ENCODE results near the gene CDKL2. TPM values are rescaled to one million over a fixed set of nuclear protein-coding genes. Genes with fewer than 3 reads are reported as not detected.
"Not testable (repeated sequence)": the region's sequence is repeated elsewhere in the genome, so short reads cannot be mapped to it uniquely, and the experiment has no call there.

Gene CDKL2
- total and polyA plus RNA-seq, 2 of the 4 experiments (the other 2 are of a cell fraction) = 0.09 to 0.18 TPM

- H2BK20ac ChIP-seq (ENCODE audit: low read depth, low read length); H2AFZ ChIP-seq (replicated peaks; ENCODE audit: low read length, poor library complexity); H3K4me1 ChIP-seq (ENCODE audit: control insufficient read depth, insufficient read depth, low read length); H3K4ac ChIP-seq (ENCODE audit: low read depth, low read length); CTCF ChIA-PET; H4K91ac ChIP-seq (ENCODE audit: insufficient read depth, low read depth, low read length); intact Hi-C loops (cut with micrococcal nuclease); H4K8ac ChIP-seq (ENCODE audit: low read depth in 2 of 2, low read length in 2 of 2); BruUV-seq (replicated peaks); H2BK120ac ChIP-seq (ENCODE audit: low read depth, low read length); H3K9ac ChIP-seq (ENCODE audit: low read depth, low read length); H3K9me1 ChIP-seq (ENCODE audit: insufficient read depth, low read length); H3K4me2 ChIP-seq (ENCODE audit: low read depth, low read length); H4K5ac ChIP-seq (ENCODE audit: low read depth, low read length); H3K36me3 ChIP-seq (ENCODE audit: control insufficient read depth, insufficient read depth, low read length); H3K27me3 ChIP-seq (ENCODE audit: control insufficient read depth, insufficient read depth, low read length); H3K27ac ChIP-seq (ENCODE audit: insufficient read depth, low read length); H2AK5ac ChIP-seq (ENCODE audit: low read depth, low read length); H3K79me1 ChIP-seq (ENCODE audit: low read depth in 1 of 2, low read length in 2 of 2); dilution Hi-C loops (cut with HindIII; ENCODE audit: low sequenced_read_pairs, unreplicated experiment); H2BK15ac ChIP-seq (ENCODE audit: low read depth, low read length); H2AK9ac ChIP-seq (replicated peaks; ENCODE audit: low read depth, low read length, poor library complexity); DNase-seq; H2BK5ac ChIP-seq (ENCODE audit: low read depth, low read length, poor library complexity, severe bottlenecking); H3K14ac ChIP-seq (replicated peaks; ENCODE audit: low read depth, low read length); H3K23ac ChIP-seq (ENCODE audit: low read depth, low read length); in situ Hi-C loops (cut with MboI; ENCODE audit: low sequenced_read_pairs); H3K4me3 ChIP-seq (ENCODE audit: insufficient read depth, low read depth, low read length); POLR2A ChIA-PET (ENCODE audit: unreplicated experiment); H3K18ac ChIP-seq (ENCODE audit: low read depth, low read length); H3K56ac ChIP-seq (ENCODE audit: extremely low read depth, insufficient read depth, low read length); H3K9me3 ChIP-seq (ENCODE audit: control insufficient read depth, insufficient read depth, low read length); H4K20me1 ChIP-seq (ENCODE audit: insufficient read depth, low read length): not testable (repeated sequence)
- ATAC-seq (ENCODE audit: low read depth) = peak; percentile 28
- WGBS, 2 experiments (ENCODE audit: extremely low coverage in 2 of 2, insufficient read length in 1 of 2) = no CpG with 5 or more reads among the region's 8 CpGs
- peak; percentile 81 for TF ChIP-seq CEBPB (IDR thresholded peaks at IDR 0.05; ENCODE audit: low read depth, low read length)
These were observed 86.1 kb downstream of the CDKL2 start for GRCh38 chr4:75544220-75544619.

Measured in IMR-90 (cell line).